H1 (cell line): ENCODE measurements around the gene OSR1. TPM values are rescaled to one million over a fixed set of nuclear protein-coding genes. Genes with fewer than 3 reads are reported as not detected.

Experiments used
- CTCF ChIA-PET: fragments of 300-600 bp; sonication (Branson Sonifier 250); formaldehyde crosslinking; loops from one replicate; lab custom pipeline; 2021; ENCODE audit not compliant: partially characterized antibody; lab: Charles Lee
- POLR2A ChIA-PET: fragments of 300-600 bp; sonication (Branson Sonifier 250); formaldehyde crosslinking; loops from one replicate; lab custom pipeline; 2021; ENCODE audit warnings: inconsistent platforms; ENCODE audit not compliant: partially characterized antibody; lab: Charles Lee
- DNase-seq, 2 experiments: peaks; one replicate each; pipeline versions ENCODE4 v3.0.0 to v3.0.0-alpha.2; 2010 to 2022; ENCODE audit warnings: low spot score in 2 of 2, low read depth in 1 of 2, mixed read lengths in 1 of 2
- FAIRE-seq: peaks from 2 replicates; lab custom pipeline; 2011; peaks lifted over from hg19 to GRCh38; lab: Jason Lieb, UNC
- H2AFZ ChIP-seq: 2 replicates; pipeline ENCODE4 v1.8.1; 2012; ENCODE audit warnings: low read length, inconsistent platforms
- H2AK5ac ChIP-seq: 2 replicates; pipeline ENCODE4 v1.6.1; 2013; ENCODE audit warnings: low read depth, low read length
- H2BK120ac ChIP-seq: replicated peaks from 2 replicates; pipeline ENCODE3; 2013; ENCODE audit warnings: low read depth, low read length, inconsistent platforms
- H2BK12ac ChIP-seq: 2 replicates; pipeline ENCODE4 v1.6.1; 2013; ENCODE audit warnings: low read depth, low read length
- H2BK15ac ChIP-seq: 2 replicates; pipeline ENCODE4 v1.6.1; 2013; ENCODE audit warnings: low read length
- H2BK20ac ChIP-seq: 2 replicates; pipeline ENCODE4 v1.6.1; 2013; ENCODE audit warnings: low read length
- H2BK5ac ChIP-seq: 2 replicates; pipeline ENCODE4 v1.6.1; 2013; ENCODE audit warnings: low read depth, low read length
- H3K14ac ChIP-seq: 2 replicates; pipeline ENCODE4 v1.6.1; 2013; ENCODE audit warnings: inconsistent platforms; ENCODE audit not compliant: insufficient read length
- H3K18ac ChIP-seq: 2 replicates; pipeline ENCODE4 v1.6.1; 2013; ENCODE audit warnings: low read length; ENCODE audit errors: extremely low read depth
- H3K23ac ChIP-seq: 2 replicates; pipeline ENCODE4 v1.6.1; 2013; ENCODE audit warnings: inconsistent platforms; ENCODE audit not compliant: insufficient read length
- H3K23me2 ChIP-seq: 2 replicates; pipeline ENCODE4 v1.6.1; 2013; ENCODE audit warnings: low read depth, low read length
- H3K27ac ChIP-seq: 2 replicates; pipeline ENCODE4 v1.6.1; 2011; ENCODE audit warnings: low read depth, low read length, inconsistent platforms
- H3K27me3 ChIP-seq, 4 experiments: replicated peaks in 1 of 4; 1 replicate in 1 of 4; 2 replicates in 3 of 4; pipeline versions ENCODE4 v1.6.1 to v1.8.1; 2011 to 2013; ENCODE audit warnings: low read length in 3 of 4, mild to moderate bottlenecking in 3 of 4, inconsistent platforms in 2 of 4, mixed read lengths in 2 of 4, moderate library complexity in 1 of 4; ENCODE audit not compliant: control insufficient read depth in 3 of 4, insufficient read depth in 3 of 4; ENCODE audit errors: extremely low read depth in 1 of 4
- H3K36me3 ChIP-seq, 4 experiments: 2 replicates each; pipeline versions ENCODE4 v1.6.1 to v1.8.1; 2011 to 2013; ENCODE audit warnings: mild to moderate bottlenecking in 4 of 4, low read length in 3 of 4, moderate library complexity in 2 of 4, control low read depth in 1 of 4, inconsistent platforms in 1 of 4; ENCODE audit not compliant: insufficient read depth in 4 of 4, control insufficient read depth in 2 of 4
- H3K4ac ChIP-seq: replicated peaks from 2 replicates; pipeline ENCODE3; 2013; ENCODE audit warnings: low read length, low read depth, mixed read lengths, inconsistent platforms; ENCODE audit not compliant: insufficient read length
- H3K4me1 ChIP-seq, 4 experiments: replicated peaks in 1 of 4; 1 replicate in 1 of 4; 2 replicates in 3 of 4; pipeline versions ENCODE4 v1.6.1 to v1.8.1; 2011 to 2013; ENCODE audit warnings: low read length in 3 of 4, inconsistent platforms in 2 of 4, mixed read lengths in 1 of 4; ENCODE audit not compliant: insufficient read depth in 4 of 4, control insufficient read depth in 3 of 4
- H3K4me2 ChIP-seq, 2 experiments: 2 replicates each; pipeline versions ENCODE4 v1.6.1 to v1.8.1; 2011 to 2013; ENCODE audit warnings: low read depth in 2 of 2, low read length in 2 of 2, control low read depth in 1 of 2, inconsistent platforms in 1 of 2, mild to moderate bottlenecking in 1 of 2; ENCODE audit not compliant: insufficient read depth in 1 of 2
- H3K4me3 ChIP-seq, 4 experiments: fragments of 200-600, 300-600 bp in 1 of 4; sonication (generic), shearing (Covaris generic), sonication (Bioruptor Twin) in 1 of 4; 2 replicates each; pipeline versions ENCODE4 v1.5.1 to v1.8.1; 2011 to 2016; ENCODE audit warnings: low read length in 4 of 4, low read depth in 3 of 4, control low read depth in 2 of 4, inconsistent platforms in 2 of 4, mild to moderate bottlenecking in 2 of 4, mixed read lengths in 1 of 4, moderate library complexity in 1 of 4; ENCODE audit not compliant: insufficient read depth in 2 of 4; ENCODE audit errors: extremely low read depth in 1 of 4
- H3K56ac ChIP-seq: replicated peaks from 2 replicates; pipeline ENCODE3; 2013; ENCODE audit warnings: low read depth, mild to moderate bottlenecking, mixed read lengths, low read length, inconsistent platforms; ENCODE audit not compliant: insufficient read length
- H3K79me1 ChIP-seq: 2 replicates; pipeline ENCODE4 v1.6.1; 2013; ENCODE audit warnings: low read depth, low read length, control low read depth
- H3K79me2 ChIP-seq, 2 experiments: 2 replicates each; pipeline versions ENCODE4 v1.6.1 to v1.8.1; 2012 to 2013; ENCODE audit warnings: low read length in 2 of 2, mild to moderate bottlenecking in 2 of 2, inconsistent platforms in 1 of 2; ENCODE audit not compliant: insufficient read depth in 2 of 2, control insufficient read depth in 1 of 2
- H3K9ac ChIP-seq, 4 experiments: replicated peaks in 1 of 4; 1 replicate in 1 of 4; 2 replicates in 3 of 4; pipeline versions ENCODE4 v1.6.1 to v1.8.1; 2011 to 2013; ENCODE audit warnings: low read depth in 3 of 4, low read length in 3 of 4, control low read depth in 2 of 4, mild to moderate bottlenecking in 2 of 4, moderate library complexity in 2 of 4, inconsistent platforms in 1 of 4; ENCODE audit errors: extremely low read depth in 1 of 4
- H3K9me3 ChIP-seq, 2 experiments: 2 replicates each; pipeline versions ENCODE4 v1.6.1 to v1.8.1; 2012 to 2013; ENCODE audit warnings: mild to moderate bottlenecking in 2 of 2, moderate library complexity in 2 of 2, control low read depth in 1 of 2, inconsistent platforms in 1 of 2, low read depth in 1 of 2, low read length in 1 of 2, mixed read lengths in 1 of 2; ENCODE audit not compliant: insufficient read depth in 2 of 2
- H4K20me1 ChIP-seq, 2 experiments: replicated peaks in 1 of 2; 2 replicates each; pipeline versions ENCODE3 to v1.8.1; 2011 to 2013; ENCODE audit warnings: inconsistent platforms in 2 of 2, low read length in 2 of 2, mild to moderate bottlenecking in 1 of 2; ENCODE audit not compliant: insufficient read depth in 2 of 2, control insufficient read depth in 1 of 2
- H4K5ac ChIP-seq: 2 replicates; pipeline ENCODE4 v1.6.1; 2013; ENCODE audit warnings: low read length, low read depth, mixed read lengths, inconsistent platforms; ENCODE audit not compliant: insufficient read length
- H4K8ac ChIP-seq: 2 replicates; pipeline ENCODE4 v1.8.0; 2013; ENCODE audit warnings: mild to moderate bottlenecking, moderate library complexity, low read length, inconsistent platforms; ENCODE audit not compliant: insufficient read depth; ENCODE audit errors: extremely low read depth
- H4K91ac ChIP-seq: replicated peaks from 2 replicates; pipeline ENCODE3; 2013; ENCODE audit warnings: low read length, mixed read lengths, inconsistent platforms; ENCODE audit not compliant: insufficient read length
- GTF2F1 ChIP-seq: IDR thresholded peaks from 2 replicates; pipeline ENCODE4 v1.6.1; 2012; ENCODE audit warnings: low read depth, low read length, improper control_type of control experiment, borderline replicate concordance
- HDAC2 ChIP-seq, 2 experiments: fragments of 300-600 bp in 1 of 2; sonication (generic) in 1 of 2; IDR thresholded peaks; 2 replicates each; pipeline ENCODE4 v1.6.1; 2011 to 2012; ENCODE audit warnings: low read depth in 2 of 2, low read length in 2 of 2, mild to moderate bottlenecking in 2 of 2, moderate library complexity in 2 of 2, borderline replicate concordance in 1 of 2, inconsistent platforms in 1 of 2
- KDM1A ChIP-seq: fragments of 200-600, 300-600 bp; sonication (generic); IDR thresholded peaks from 2 replicates; pipeline ENCODE4 v1.7.1; 2016; ENCODE audit warnings: mild to moderate bottlenecking, low read length, borderline replicate concordance
- MAX ChIP-seq: IDR thresholded peaks from 2 replicates; pipeline ENCODE4 v1.6.1; 2012; ENCODE audit warnings: inconsistent platforms
- RXRA ChIP-seq: IDR thresholded peaks from 2 replicates; pipeline ENCODE4 v1.6.1; 2011; ENCODE audit warnings: low read depth, mild to moderate bottlenecking, low read length, moderate library complexity; ENCODE audit not compliant: insufficient read depth
- WGBS, 2 experiments: shearing (Covaris generic) in 1 of 2; methylation state at CpG; one replicate each; pipeline versions ENCODE4 v1.1.6 to v1.1.7; 2013 to 2015; ENCODE audit warnings: low lambda C conversion rate in 2 of 2, mixed read lengths in 2 of 2, inconsistent platforms in 1 of 2, low coverage in 1 of 2, missing lambda C conversion rate in 1 of 2; ENCODE audit not compliant: insufficient replicate concordance in 2 of 2, insufficient coverage in 1 of 2, insufficient read length in 1 of 2; ENCODE audit errors: extremely low coverage in 1 of 2, missing lambda C conversion rate in 1 of 2; 5-methylcytosine and 5-hydroxymethylcytosine counted together
- polyA plus RNA-seq, 7 experiments: library from polyadenylated mRNA; depleted of rRNA in 3 of 7; stranded (reverse) in 5 of 7; unstranded in 2 of 7; fragments of >200 nt in 5 of 7; fragments of 200-250 nt in 2 of 7; gene quantifications; 1 replicate in 5 of 7; 2 replicates in 1 of 7; 4 replicates in 1 of 7; pipeline versions ENCODE4 v1.2.1 to v1.2.3, GENCODE V29; 2011 to 2013; ENCODE audit warnings: missing spikeins in 2 of 7, mixed read lengths in 2 of 7
- total RNA-seq: library from RNA; stranded (reverse); fragmentation: NEBNext Ultra II Directional; extraction: Animal tissue kit (Norgen Biotek cat#: 25700); gene quantifications from 2 replicates; pipeline ENCODE4 v1.2.1, GENCODE V29; 2021

OSR1 gene
- total and polyA plus RNA-seq, 2 of the 8 experiments (the other 6 are each of a cell fraction or from before 2014, with no cell fraction given): 0.05 to 0.22 TPM

DNA sequence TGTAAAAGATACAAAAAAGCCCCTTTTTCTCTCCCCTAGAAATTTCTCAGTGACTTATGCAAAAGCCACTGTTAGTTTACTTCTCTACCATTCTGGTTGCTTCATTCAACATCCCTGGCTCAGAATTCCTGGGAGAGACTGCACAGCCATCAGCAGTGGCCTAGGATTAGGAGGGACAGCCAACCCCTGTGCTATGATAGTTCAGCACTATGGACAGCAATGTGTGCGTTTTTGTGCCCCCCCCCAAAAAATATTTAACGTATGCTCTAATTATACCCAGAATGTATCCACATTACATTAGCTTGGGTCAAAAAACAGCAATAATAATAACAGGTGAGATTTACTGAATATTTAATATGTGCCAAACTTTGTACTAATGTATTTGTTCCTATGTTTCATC lies 29.0 kb downstream of the OSR1 start:
- H2BK120ac ChIP-seq: no peak overlapping the region
- H3K4ac ChIP-seq: no peak overlapping the region
- no peaks in the 10 kb centered on the region for H3K36me3 ChIP-seq
- no peak overlapping the region for H2AFZ ChIP-seq
- H2AK5ac ChIP-seq: no peak overlapping the region
- no peaks in the 10 kb centered on the region for H3K9me3 ChIP-seq
- no peak overlapping the region for H2BK20ac ChIP-seq
- no peak for TF ChIP-seq KDM1A
- no peak for TF ChIP-seq RXRA
- no peak for TF ChIP-seq GTF2F1
- TF ChIP-seq MAX: no peak
- no peak for TF ChIP-seq HDAC2 (IDR thresholded peaks at IDR 0.05; ENCODE audit: borderline replicate concordance in 1 of 2, low read depth in 2 of 2, low read length in 2 of 2)
- TF ChIP-seq, all 59 proteins: peak for 0
- Histone ChIP-seq H3K4me1 (no peaks in the 10 kb centered on the region), H4K8ac (no peak overlapping the region), H3K27me3 (peaks cover 0 to 1% (median 0%) of the 10 kb centered on the region in 4 experiments; a peak in 1 of 7 replicates), H3K23ac (no peak overlapping the region), H4K91ac (no peak overlapping the region), H4K5ac (no peak overlapping the region), H3K14ac (no peak overlapping the region), H3K79me2 (no peaks in the 10 kb centered on the region), H3K4me3 (no peak overlapping the region), H3K56ac (no peak overlapping the region), H3K9ac (no peak overlapping the region), H3K23me2 (no peaks in the 10 kb centered on the region; the same call in 1 of the 2 replicates), H3K4me2 (no peak overlapping the region), H2BK12ac (no peak overlapping the region), H3K18ac (no peak overlapping the region), H3K27ac (no peak overlapping the region), H4K20me1 (no peaks in the 10 kb centered on the region), H2BK5ac (no peak overlapping the region), H3K79me1 (no peaks in the 10 kb centered on the region), H2BK15ac (no peak overlapping the region)
- WGBS, 2 experiments: 75% methylated on average over 2 of the region's 2 CpGs; no CpG with 5 or more reads in 1 of the 2 experiments
- ChIA-PET CTCF (no interaction called here), POLR2A (no interaction called here)
- DNase-seq (no peak), FAIRE-seq (no peak)
